ENCODE measurements around the gene GALT.

GRCh38 chr9:34671307-34671706 is 24.8 kb downstream of the GALT start:
- TF ChIP-seq CTCF (conservative IDR thresholded peaks at IDR 0.05; ENCODE audit: low read depth, low read length), result no peak
- no peak for TF ChIP-seq EZH2 (IDR thresholded peaks at IDR 0.05; ENCODE audit: low read length, unreplicated experiment)

Data from PC-3 (cell line).